HepG2 (cell line): ENCODE measurements around the gene MAP3K2. TPM values are rescaled to one million over a fixed set of nuclear protein-coding genes. Genes with fewer than 3 reads are reported as not detected.
A peak's percentile ranks its signal among the peaks of the same experiment; 100 is the strongest.

Source experiments
- AHR ChIP-seq: IDR thresholded peaks from 2 replicates; pipeline ENCODE4 v1.6.1; 2018; ENCODE audit warnings: missing genetic modification reagents, missing compliant biosample characterization
- ATF4 ChIP-seq, 2 experiments: fragments of 450-650 bp in 1 of 2; sonication (generic) in 1 of 2; formaldehyde crosslinking; IDR thresholded peaks; 2 replicates each; pipeline versions ENCODE4 v1.5.0 to v1.8.0; 2020 to 2022; ENCODE audit warnings: mild to moderate bottlenecking in 1 of 2, missing genetic modification reagents in 1 of 2
- CCAR2 ChIP-seq: fragments of 200-400 bp; formaldehyde crosslinking; optimal IDR thresholded peaks from 2 replicates; pipeline ENCODE3; 2018; ENCODE audit warnings: low read depth, mild to moderate bottlenecking, low read length, moderate library complexity
- GABPA ChIP-seq, 2 experiments: IDR thresholded peaks; 2 replicates each; pipeline ENCODE4 v1.6.1; 2011 to 2016; ENCODE audit warnings: low read depth in 2 of 2, low read length in 1 of 2, missing biosample characterization in 1 of 2, missing genetic modification characterization in 1 of 2
- GLI4 ChIP-seq: sonication (generic); formaldehyde crosslinking; IDR thresholded peaks from 2 replicates; pipeline ENCODE4 v1.5.1; 2020; ENCODE audit warnings: missing genetic modification reagents, mild to moderate bottlenecking, moderate library complexity, borderline replicate concordance
- IRF2 ChIP-seq: IDR thresholded peaks from 2 replicates; pipeline ENCODE4 v1.6.1; 2018; ENCODE audit warnings: missing genetic modification reagents, missing compliant biosample characterization
- SP5 ChIP-seq: IDR thresholded peaks from 2 replicates; pipeline ENCODE4 v1.6.1; 2016; ENCODE audit warnings: low read depth, borderline replicate concordance
- TBX3 ChIP-seq: fragments of 450-650 bp; IDR thresholded peaks from 2 replicates; pipeline ENCODE4 v1.6.1; 2017; ENCODE audit warnings: antibody characterized with exemption, mild to moderate bottlenecking, inconsistent platforms, borderline replicate concordance
- ZNF136 ChIP-seq: sonication (generic); formaldehyde crosslinking; IDR thresholded peaks from 2 replicates; pipeline ENCODE4 v1.8.1; 2022; ENCODE audit warnings: low read depth, mild to moderate bottlenecking, moderate library complexity, missing genetic modification reagents
- ZNF143 ChIP-seq: sonication (generic); formaldehyde crosslinking; IDR thresholded peaks from 2 replicates; pipeline ENCODE4 v1.4.0; 2020; ENCODE audit warnings: missing genetic modification reagents
- ZNF383 ChIP-seq: sonication (generic); formaldehyde crosslinking; IDR thresholded peaks from 2 replicates; pipeline ENCODE4 v1.4.0; 2020; ENCODE audit warnings: missing genetic modification reagents, mild to moderate bottlenecking, borderline replicate concordance
- ZNF570 ChIP-seq: sonication (generic); formaldehyde crosslinking; IDR thresholded peaks from 2 replicates; pipeline ENCODE4 v1.4.0; 2020; ENCODE audit warnings: mild to moderate bottlenecking, missing genetic modification reagents, borderline replicate concordance
- ZNF839 ChIP-seq: sonication (generic); formaldehyde crosslinking; IDR thresholded peaks from 2 replicates; pipeline ENCODE4 v1.4.0; 2020; ENCODE audit warnings: missing genetic modification reagents, mild to moderate bottlenecking, borderline replicate concordance
- ZSCAN22 ChIP-seq: sonication (generic); formaldehyde crosslinking; IDR thresholded peaks from 2 replicates; pipeline ENCODE4 v1.4.0; 2020; ENCODE audit warnings: mild to moderate bottlenecking, missing genetic modification reagents
- ZXDC ChIP-seq: sonication (generic); formaldehyde crosslinking; IDR thresholded peaks from 2 replicates; pipeline ENCODE4 v1.5.0; 2020; ENCODE audit warnings: mild to moderate bottlenecking, missing genetic modification reagents
- polyA plus RNA-seq, 8 experiments: library from polyadenylated mRNA; depleted of rRNA in 3 of 8; stranded (reverse) in 7 of 8; unstranded in 1 of 8; fragments of >200 nt; fragmentation: Illumina TruSeq in 4 of 8; extraction: Trizol in 4 of 8; gene quantifications; 2 replicates each; pipeline versions ENCODE4 v1.2.1 to v1.2.3, GENCODE V29; 2011 to 2016; ENCODE audit warnings: low read depth in 4 of 8, missing spikeins in 1 of 8, mixed read lengths in 1 of 8; ENCODE audit not compliant: insufficient read depth in 1 of 8
- total RNA-seq, 5 experiments: library from RNA; depleted of rRNA; stranded (reverse); fragments of >200 nt; fragmentation: Illumina TruSeq; extraction: Trizol; gene quantifications; 2 replicates each; pipeline ENCODE4 v1.2.3, GENCODE V29; 2016; ENCODE audit warnings: low read depth in 1 of 5
- TF ChIP-seq, protein P1 (sequence below): sonication (generic); formaldehyde crosslinking; IDR thresholded peaks from 2 replicates; pipeline ENCODE4 v1.5.1; 2020; ENCODE audit warnings: missing genetic modification reagents, mild to moderate bottlenecking, borderline replicate concordance
- TF ChIP-seq, protein P2 (sequence below): sonication (generic); formaldehyde crosslinking; IDR thresholded peaks from 2 replicates; pipeline ENCODE4 v1.4.0; 2020; ENCODE audit warnings: missing genetic modification reagents
- TF ChIP-seq, protein P3 (sequence below): IDR thresholded peaks from 2 replicates; pipeline ENCODE4 v1.6.1; 2016; ENCODE audit warnings: mild to moderate bottlenecking, missing biosample characterization, missing genetic modification reagents
- TF ChIP-seq, protein P4 (sequence below): sonication (generic); formaldehyde crosslinking; IDR thresholded peaks from 2 replicates; pipeline ENCODE4 v1.5.0; 2020; ENCODE audit warnings: mild to moderate bottlenecking, missing genetic modification reagents

Gene MAP3K2
- total and polyA plus RNA-seq, 2 of the 13 experiments (the other 11 are each of a cell fraction or from before 2014, with no cell fraction given), result 12.2 to 37.2 TPM

GRCh38 chr2:127413782-127414637 lies 26.2 kb upstream of the MAP3K2 start (continued):
- TF ChIP-seq ZNF136 (CRISPR knock-in tag) (no peak), ZNF383 (CRISPR knock-in tag) (no peak), IRF2 (CRISPR knock-in tag) (no peak), ZNF143 (CRISPR knock-in tag) (no peak), ZXDC (no peak), TBX3 (no peak), GLI4 (CRISPR knock-in tag) (no peak), ZNF839 (CRISPR knock-in tag) (no peak), AHR (CRISPR knock-in tag) (no peak), GABPA (IDR thresholded peaks at IDR 0.05; ENCODE audit: low read depth, low read length) (no peak), GABPA (CRISPR knock-in tag; IDR thresholded peaks at IDR 0.05; ENCODE audit: low read depth) (no peak), ZNF570 (CRISPR knock-in tag) (no peak), ZSCAN22 (no peak), ATF4 (CRISPR knock-in tag; IDR thresholded peaks at IDR 0.05) (peak in 1 of 2 experiments; percentile 31; a peak in 1 of 4 replicates), SP5 (0 out of 2 replicates have a peak, but pooled peaks have one; percentile 26), CCAR2 (no peak)
- TF ChIP-seq, protein P1, sequence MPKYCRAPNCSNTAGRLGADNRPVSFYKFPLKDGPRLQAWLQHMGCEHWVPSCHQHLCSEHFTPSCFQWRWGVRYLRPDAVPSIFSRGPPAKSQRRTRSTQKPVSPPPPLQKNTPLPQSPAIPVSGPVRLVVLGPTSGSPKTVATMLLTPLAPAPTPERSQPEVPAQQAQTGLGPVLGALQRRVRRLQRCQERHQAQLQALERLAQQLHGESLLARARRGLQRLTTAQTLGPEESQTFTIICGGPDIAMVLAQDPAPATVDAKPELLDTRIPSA (CRISPR knock-in tag), result no peak
- TF ChIP-seq, protein P2, sequence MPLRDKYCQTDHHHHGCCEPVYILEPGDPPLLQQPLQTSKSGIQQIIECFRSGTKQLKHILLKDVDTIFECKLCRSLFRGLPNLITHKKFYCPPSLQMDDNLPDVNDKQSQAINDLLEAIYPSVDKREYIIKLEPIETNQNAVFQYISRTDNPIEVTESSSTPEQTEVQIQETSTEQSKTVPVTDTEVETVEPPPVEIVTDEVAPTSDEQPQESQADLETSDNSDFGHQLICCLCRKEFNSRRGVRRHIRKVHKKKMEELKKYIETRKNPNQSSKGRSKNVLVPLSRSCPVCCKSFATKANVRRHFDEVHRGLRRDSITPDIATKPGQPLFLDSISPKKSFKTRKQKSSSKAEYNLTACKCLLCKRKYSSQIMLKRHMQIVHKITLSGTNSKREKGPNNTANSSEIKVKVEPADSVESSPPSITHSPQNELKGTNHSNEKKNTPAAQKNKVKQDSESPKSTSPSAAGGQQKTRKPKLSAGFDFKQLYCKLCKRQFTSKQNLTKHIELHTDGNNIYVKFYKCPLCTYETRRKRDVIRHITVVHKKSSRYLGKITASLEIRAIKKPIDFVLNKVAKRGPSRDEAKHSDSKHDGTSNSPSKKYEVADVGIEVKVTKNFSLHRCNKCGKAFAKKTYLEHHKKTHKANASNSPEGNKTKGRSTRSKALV (CRISPR knock-in tag), result no peak
- TF ChIP-seq, protein P3, sequence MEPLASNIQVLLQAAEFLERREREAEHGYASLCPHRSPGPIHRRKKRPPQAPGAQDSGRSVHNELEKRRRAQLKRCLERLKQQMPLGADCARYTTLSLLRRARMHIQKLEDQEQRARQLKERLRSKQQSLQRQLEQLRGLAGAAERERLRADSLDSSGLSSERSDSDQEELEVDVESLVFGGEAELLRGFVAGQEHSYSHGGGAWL, result no peak
- TF ChIP-seq, protein P4, sequence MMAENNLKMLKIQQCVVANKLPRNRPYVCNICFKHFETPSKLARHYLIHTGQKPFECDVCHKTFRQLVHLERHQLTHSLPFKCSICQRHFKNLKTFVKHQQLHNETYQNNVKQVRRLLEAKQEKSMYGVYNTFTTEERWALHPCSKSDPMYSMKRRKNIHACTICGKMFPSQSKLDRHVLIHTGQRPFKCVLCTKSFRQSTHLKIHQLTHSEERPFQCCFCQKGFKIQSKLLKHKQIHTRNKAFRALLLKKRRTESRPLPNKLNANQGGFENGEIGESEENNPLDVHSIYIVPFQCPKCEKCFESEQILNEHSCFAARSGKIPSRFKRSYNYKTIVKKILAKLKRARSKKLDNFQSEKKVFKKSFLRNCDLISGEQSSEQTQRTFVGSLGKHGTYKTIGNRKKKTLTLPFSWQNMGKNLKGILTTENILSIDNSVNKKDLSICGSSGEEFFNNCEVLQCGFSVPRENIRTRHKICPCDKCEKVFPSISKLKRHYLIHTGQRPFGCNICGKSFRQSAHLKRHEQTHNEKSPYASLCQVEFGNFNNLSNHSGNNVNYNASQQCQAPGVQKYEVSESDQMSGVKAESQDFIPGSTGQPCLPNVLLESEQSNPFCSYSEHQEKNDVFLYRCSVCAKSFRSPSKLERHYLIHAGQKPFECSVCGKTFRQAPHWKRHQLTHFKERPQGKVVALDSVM, result 0 out of 2 replicates have a peak, but pooled peaks have one; percentile 27
